NCI-H1436 (cell line): ENCODE results near the gene HCFC1R1.

Experiments
- DNase-seq: peaks from one replicate; lab custom pipeline; 2025; lab: John Stamatoyannopoulos, UW

The HCFC1R1 gene

DNA sequence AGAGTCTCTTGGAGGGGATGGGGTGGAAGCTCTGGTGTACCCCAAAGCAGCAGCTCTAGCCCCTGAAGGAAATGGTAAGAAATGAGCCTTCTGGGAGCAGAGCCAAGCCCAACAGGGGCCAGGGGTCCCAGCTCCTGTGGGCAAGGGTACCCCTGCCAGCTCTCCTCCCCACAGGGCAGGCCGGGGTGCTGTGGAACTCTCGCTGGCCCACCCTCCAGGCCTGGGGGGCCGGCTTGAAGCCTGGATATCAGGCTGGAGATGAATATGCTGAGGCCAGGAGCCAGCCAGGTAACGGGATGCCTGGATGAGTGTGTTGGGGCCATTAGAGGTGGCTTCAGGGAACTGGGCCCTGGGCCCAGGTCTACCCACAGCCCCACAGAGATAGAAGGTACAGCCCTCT, 23.2 kb downstream of the HCFC1R1 start:
- DNase-seq, result no peak

DNA sequence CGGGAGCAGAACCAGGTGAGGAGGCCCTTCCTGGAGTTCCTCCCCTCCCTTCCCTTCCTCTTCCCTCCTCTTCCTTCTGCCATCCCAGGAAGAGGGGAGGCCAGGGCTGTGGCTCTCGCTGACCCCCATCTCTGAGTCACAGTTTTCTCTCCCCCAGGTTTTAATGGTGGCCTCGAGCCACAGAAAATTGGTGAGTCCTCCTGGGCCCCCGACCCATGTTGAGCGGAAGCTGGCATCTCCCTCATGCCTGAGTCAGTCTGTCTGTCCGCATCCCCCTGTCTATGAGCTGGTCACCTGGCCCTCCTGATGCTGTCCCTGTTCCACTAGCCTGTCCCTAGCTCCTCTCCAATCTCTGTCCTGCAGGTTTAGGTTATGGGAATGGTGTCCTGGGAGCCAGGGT, 23.8 kb downstream of the HCFC1R1 start:
- no peak for DNase-seq

DNA sequence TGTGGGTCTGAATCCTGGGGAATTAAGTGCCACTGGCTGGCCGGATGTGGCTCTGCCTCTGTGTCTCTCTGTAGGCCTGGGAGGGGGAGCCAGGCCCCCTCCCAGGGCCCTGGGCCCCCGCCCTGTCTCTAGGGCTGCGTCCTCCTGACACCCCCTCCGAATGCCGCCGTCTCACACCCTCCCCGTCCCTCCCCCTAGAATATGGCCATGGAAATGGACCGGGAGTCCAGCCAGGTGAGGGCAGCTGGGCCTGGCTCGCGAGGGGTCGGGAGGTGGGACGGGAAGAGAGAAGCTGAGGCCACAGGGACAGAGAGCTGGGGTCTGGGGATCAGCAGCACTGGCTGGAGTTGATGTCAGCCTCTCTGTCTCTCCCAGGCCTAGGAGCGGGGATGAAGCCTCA, 27.4 kb downstream of the HCFC1R1 start:
- no peak for DNase-seq

DNA sequence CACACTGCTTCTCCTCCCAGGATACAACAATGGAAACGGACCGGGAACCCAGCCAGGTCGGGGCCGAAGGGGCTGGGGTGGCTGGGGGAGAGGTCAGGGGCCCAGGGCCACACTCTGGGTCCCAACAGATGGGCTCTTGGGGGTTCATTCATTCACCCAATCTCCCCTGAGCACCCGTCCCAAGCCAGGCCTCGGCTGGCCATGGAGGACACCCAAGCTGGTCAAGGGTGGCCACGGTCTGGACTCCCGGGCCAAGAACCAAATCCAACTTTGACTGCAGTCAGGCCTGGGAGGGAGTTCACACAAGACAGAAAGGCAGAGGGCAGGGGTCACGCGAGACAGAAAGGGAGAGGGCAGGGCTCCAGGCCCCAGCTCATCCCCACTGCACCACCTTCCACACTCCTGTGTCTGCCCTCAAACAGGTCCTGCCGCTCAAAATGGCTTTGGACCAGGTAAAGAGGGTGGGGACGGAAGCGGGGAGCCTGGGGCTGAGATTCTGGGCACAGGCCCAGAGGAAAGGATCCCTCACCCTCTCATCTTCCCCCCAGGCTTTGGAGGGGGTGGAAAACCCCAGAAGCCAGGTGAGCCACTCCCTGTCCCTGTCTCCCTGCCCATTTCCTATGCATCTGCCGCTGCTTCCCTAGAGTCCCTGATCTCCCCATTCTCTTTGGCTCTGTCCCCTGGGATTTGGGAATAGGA, 31.2 kb downstream of the HCFC1R1 start:
- no peak for DNase-seq

DNA sequence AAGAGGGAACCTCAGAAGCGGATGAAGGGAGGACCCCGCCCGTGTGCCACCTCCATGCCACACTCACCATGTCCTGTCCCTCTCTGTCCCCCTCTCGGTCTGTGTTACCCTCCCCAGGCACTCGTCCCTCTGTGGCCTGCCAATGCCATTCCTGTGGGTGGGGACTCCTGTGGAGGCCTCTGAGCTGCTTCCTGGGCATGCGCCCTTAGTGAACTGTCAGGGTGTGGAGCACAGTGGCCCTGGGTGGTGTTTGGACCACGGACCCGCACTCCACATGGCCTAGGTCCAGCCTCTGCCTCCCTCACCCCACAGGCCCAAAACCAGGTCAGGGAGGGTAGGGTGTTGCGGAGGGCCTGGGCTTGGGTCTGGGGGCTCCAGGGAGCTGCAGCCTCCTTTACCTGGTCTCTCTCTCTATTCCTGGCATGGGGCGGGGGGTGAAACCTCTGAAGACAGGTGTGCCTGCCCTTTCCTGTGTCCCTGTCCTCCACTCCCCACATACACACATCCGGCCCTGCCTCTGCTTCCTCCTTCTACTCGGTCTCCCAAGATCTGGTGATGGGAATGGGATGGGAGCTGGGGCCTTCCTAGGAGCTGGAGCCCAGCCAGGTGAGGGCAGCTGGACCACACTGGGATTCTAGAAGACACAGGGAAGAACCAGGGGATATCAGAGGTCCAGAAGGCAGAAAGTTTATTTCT, 32.0 kb downstream of the HCFC1R1 start:
- no peak for DNase-seq

DNA sequence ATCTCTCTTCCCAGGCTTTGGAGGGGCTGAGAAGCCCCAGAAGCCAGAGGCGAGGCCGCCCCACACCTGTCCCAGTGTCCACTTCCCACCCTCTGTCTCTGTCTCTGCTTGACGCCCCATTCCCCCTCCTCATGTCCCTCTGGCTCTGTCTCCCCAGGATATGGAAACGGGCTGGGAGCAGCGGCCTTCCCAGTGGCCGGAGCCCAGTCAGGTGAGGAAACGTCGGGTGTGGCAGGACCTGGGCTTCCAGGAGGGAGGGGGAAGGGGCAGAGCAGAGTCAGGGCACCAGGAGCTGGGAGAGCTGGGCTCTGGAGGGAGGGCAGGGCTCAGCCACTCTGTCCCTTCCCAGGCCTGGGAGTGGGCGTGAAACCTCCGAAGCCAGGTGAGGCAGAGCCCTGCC, 32.9 kb downstream of the HCFC1R1 start:
- DNase-seq, result no peak

DNA sequence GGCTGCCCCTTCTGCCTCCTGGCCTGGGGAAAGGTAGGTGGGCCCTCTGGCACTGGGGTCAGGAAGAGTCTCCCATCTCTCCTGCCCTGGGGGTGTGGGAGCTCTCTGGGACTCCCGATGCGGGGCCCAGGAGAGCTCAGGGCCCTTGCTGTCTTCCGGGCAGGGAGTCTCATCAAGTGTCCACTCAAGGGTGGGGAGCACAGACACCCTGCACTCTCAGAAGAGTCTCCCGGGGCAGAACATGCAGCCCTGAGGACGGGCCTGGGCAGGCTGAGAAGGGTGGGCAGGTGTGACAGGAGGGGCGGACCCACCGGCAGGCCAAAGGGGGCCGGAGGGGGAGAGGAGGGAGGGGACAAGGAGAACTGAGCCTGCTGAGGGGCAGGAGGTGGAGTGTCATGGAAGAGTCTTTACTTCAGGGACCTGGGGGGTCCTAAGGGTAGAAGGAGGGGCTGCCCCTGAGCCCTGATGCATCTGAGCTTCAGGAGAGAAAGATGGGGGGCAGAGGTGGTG, 35.1 kb downstream of the HCFC1R1 start:
- DNase-seq, result no peak

DNA sequence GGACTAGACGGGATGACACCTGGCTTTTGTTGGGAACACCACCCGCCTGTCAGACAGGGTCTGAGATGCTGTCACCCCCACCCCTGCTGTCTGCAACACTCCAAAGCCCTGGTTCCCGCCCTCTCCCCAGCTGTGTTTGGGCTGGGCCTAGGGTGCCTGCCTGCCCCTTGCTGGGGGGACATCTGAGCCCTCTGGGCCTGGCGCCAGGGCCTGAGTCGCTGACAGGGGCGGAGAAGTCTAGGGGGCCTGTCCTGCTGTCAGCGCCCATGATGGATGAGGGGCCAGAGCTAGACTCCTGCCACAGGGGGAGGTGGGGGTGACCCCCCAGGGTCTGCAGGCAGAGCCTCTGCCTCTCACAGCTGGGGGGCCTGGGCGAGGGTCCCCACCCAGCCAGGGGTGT, 35.9 kb downstream of the HCFC1R1 start:
- DNase-seq, result no peak

DNA sequence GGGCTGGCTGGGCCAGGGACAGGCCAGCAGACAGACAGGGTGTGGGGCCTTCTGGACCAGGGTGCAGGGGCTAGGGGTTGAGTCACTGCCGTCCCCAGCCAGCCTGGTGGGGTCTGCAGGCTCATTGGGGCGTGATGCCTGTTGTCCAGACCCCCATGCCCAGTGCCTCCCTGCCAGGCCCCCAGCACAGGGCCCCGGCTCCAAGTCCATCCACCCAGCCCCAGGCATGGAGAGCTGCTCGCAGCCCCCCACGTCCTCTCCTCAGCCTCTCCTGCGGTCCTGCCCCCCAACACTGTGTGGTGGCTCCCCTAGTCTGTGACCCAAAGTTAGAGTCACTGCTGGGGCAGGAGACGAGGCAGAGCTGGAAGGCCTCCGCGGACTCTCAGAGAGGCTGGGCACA, 36.5 kb downstream of the HCFC1R1 start:
- no peak for DNase-seq

DNA sequence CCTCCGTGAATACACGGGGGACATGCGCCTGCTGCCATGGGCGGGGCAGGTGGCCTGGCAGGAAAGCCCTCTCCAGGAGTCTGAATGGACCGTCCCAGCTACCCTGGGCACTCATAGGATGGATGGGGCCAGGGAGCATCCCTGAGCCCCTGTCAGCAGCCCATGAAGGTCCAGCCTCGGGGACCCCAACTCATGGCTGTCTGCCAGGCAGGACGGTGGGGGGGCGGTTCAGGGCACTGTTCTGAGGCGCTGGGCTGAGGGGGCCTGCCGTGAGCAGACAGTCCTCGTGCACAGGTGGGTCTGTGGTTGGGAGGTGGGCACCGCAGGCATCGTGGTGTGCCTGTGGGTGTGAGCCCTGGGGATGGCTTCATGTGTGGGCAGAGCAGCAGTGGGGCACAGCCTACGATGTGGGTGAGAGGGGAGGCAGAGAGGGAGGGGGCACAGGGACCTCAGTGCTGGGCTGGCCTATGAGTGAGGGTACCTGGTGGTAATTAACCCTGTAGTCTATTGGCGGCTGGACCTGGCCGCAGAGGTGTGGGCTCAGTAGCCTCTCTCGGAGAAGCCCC, 37.0 kb downstream of the HCFC1R1 start:
- no peak for DNase-seq

DNA sequence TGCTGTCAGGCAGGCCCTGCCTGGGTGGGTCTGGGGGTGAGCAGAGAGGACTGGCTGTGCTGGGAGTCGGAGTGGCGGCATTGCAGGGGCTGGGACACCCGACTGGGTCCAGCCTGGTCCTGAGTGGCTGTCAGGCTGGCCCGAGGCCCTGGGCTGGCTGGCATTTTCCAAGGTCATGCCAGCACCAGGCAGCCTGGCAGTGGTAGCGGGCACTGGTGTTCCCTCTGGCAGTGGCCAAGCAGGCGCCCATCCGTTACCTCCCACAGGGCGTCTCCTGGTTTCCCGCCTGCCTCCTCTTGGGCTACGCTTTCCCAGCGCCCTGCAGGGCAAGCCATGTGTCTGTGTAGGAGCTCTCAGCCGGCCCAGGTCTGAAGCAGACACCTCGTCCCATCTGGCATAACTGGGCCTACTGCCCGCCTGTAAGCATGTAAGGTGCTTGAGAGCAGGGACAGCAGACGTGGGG, 37.8 kb downstream of the HCFC1R1 start:
- DNase-seq, result no peak

DNA sequence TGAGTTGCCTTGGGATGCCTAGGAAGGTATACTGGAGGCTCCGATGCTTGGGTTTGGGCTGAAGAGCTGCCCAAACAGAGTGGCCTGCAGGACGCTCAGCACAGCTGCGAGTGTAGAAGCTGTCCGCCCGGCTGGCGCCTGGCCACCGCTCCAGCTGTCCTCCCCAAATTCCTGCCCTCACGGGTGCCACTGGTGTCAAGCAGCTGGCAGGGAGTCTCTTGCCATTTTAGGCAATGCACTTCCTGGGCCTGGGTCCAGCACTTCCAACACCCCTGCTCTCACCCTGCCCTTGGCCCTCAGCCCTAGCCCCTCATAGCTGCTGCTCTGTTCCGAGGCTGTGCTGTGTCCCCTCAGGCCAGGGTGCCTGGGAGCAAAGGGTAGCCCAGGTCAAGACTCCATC, 38.3 kb downstream of the HCFC1R1 start:
- no peak for DNase-seq

DNA sequence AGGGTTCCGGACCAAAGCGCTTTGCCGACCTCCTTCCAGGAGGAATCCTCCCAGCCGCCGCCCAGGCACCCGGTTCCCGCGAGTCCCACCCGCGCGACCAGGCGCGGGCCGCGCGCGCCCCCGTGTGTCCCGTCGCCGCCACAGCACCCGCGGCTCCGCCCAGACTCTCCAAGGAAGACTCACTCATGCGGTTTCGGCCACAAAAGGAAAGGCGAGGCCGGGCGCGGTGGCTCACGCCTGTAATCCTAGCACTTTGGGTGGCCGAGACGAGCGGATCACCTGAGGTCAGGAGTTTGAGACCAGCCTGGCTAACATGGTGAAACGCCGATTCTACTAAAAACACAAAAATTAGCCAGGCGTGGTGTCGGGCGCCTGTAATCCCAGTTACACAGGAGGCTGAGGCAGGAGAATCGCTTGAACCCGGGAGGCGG, 40.0 kb downstream of the HCFC1R1 start:
- DNase-seq, result peak; percentile 78

DNA sequence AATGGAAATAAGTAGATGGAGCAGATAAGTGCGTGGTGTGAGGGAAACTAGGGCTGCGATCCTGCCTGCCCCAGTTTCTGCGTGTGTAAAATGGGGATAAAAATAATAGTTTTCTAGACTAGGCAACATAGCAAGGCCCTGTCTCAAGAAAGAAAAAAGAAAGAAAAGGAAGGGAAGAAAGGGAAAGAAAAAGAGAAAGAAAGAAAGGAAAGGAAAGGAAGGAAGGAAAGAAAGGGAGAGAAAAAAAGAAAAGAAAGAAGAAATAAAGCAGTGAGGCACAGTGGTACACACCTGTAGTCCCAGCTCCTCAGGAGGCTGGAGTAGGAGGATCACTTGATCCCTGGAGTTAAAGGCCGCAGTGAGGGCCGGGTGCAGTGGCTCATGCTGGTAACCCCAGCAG, 41.3 kb downstream of the HCFC1R1 start:
- DNase-seq, result no peak

DNA sequence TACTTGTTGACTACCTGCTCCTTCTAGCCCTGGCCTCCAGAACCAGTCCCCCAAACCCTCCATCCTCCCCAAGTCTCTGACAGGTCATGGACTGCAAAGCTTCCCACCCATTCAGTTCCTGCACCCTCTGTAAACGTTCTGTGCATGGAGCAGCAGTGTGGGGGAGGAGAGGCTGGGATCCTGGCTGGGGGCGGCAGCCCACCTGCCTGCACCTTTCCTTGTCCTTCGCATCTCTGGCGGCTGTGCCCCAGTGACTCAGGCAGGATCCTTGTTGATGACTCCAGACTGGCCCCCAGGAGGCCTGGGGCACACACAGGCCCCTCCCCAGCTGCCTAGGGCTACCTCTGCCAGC, 41.9 kb downstream of the HCFC1R1 start:
- DNase-seq, result no peak

DNA sequence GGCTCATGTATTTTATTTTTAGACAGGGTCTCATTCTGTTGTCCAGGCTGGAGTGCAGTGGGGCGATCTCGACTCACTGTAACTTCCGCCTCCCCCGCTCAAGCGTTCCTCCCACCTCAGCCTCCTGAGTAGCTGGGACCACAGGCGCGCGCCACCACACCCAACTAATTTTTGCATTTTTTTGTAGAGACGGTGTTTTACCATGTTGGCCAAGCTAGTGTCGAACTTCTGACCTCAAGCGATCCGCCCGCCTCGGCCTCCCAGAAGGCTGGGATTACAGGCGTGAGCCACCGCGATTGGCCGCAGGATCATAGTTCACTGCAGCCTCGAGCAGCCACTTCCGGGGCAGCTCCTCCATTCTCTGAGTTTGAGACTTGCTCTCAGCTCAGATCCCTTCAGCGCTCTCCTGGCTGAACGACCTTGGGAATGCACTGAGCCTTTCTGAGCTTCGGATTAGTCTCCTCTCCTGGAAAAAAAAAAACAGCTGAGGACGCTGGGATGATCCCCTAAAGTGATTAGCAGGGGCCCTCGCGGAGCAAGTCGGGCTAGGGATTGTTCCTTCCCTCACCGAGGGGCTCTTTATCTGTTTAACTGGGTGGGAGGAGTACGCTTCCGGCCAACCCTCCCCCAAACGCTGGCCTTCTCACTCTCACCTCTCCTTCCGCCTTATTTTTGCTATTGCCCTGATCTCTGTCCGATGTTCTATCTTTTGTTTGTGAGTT, 42.4 kb downstream of the HCFC1R1 start:
- DNase-seq, result no peak

DNA sequence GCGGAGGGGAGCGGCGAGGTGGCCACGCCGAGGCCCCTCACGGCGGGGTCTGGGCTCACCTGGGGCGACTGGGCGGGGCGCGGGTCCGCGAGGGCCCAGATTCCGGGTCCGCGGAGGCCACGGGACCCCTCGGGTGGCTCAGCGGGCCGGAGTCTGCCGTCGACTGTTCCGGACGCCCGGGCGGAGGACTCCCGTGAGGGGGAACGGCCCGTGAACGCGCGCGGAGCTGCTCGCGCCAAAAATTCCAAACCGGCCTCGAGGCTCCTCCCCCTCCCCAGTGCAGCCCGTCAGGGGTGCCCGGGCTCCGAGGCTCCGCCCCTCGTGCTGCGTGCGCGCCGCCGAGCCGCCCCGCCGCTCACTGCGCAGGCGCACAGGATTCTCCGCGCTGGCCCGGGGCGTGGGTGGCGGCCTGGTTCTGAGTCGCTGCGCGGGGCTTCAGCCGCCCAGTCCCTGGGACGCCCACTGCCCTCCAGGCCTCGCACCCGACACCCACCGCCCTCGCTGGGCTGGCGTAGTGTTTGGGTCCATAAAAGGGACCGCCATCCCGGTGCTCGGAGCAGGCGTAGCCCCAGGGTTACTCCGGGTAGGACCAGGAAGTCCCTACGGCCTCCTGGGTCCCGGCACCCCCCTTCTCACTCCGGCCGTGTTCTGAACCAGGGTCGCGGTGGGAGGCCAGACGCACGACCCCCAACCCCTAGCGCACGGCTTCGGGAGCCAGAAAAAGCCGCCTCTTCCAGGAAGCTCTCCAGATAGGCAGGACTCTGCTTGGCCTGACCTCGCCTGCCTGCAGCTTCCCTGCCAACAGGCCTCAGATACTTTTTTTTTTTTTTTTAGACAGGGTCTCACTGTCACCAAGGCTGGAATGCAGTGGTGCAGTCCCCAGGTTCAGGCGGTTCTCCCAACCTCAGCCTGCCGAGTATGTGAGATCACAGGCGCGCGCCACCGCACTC, 43.2 kb downstream of the HCFC1R1 start, which contains the start of gene PKMYT1:
TSS of gene PKMYT1 (minus strand) at position 220 of the 950 bp plus-strand sequence. CDS start 789 bp downstream, outside the sequence.
- DNase-seq, result peak; percentile 90

DNA sequence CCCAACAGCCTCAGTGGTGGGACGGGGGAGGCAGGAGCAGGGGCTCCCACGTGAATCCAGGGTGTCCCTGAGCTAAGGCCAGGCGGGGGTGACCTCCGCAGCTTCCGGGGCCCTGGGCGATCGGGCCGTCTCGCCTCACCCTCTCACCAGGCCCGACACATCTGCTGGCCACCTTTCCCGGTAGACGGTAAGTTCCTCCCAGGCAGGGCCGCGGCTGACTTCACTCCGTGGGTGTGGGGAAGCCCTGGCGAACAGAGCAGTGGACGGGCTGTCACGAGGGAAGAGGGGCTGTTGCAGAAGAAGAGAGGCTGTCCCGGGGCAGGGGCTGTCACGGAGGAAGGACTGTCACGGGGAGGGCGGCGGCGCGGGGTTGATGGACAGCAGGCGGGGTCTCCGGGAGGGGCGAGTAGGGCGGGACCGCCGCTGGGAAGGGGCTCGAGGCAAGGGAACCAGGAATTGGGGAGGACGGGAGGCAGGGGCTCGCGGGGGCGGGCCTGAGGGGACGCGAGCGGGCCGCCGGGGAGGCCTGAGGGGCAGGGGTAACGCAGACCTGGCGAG, 44.0 kb downstream of the HCFC1R1 start:
- DNase-seq, result peak; percentile 10

DNA sequence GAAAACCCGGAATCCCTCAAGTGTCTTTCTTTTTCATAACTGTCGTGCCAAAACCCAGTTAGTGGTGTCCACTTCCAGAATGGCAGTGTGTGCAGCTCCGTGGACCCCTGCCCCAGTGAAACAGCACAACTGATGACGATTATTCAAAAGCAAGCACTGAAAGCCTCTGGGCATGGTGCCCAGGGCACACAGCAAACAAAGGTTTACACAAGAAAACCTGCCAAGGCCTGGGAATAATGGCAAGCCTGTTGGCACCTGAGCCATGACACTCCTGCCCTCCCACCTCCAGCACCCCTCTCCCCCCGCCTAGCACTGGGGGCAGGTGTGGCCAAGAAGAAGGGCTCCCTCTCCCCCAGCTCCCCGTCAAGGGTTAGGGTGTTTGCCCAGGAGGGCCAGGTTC, 46.3 kb downstream of the HCFC1R1 start:
- peak; percentile 11 for DNase-seq

DNA sequence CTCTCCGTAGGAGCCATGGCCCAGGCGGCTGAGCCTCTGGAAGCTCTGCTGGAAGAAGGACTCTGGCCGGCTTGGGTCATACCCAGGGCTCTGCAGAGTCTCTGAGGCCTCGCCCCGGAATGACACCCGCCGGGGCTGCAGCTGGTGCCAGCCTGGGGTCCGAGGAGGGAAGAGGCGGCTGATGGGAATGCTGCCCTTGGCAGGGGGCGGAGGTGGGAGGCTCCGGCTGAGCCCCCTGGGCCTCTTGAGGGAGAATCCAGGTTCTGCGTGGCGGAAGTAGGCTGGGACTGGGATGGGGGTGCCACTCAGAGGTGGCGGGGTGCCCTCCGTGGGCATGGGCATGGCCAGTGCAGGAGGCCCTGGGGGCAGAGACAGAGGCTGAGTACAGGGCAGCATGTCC, 47.1 kb downstream of the HCFC1R1 start:
- no peak for DNase-seq

DNA sequence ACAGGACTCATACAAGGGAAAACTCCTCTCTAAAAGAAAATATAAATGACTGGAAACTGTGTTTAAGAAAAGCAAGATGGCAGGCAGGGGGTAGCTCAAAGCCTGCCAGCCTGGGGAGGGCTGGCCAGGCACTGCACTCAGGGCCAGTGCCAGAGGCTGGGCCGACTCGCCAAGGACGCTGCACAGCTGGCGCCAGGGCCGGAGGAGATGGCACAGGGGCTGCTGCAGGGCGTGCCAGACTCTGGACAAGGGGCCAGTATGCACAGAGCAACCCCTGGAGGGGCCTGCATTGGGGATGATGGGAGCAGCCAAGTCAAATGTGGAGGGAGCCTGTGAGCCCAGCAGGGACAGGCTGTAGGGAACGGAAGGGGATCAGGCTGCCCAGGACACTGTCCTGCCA, 47.5 kb downstream of the HCFC1R1 start:
- DNase-seq, result no peak
